Measurements from ENCODE around the gene ARHGEF28. TPM values are rescaled to one million over a fixed set of nuclear protein-coding genes. Genes with fewer than 3 reads are reported as not detected.

ARHGEF28 gene
- total RNA-seq, 4 donors from 2014 or later = 13.3 to 19.0 (median 16.9) TPM

DNA sequence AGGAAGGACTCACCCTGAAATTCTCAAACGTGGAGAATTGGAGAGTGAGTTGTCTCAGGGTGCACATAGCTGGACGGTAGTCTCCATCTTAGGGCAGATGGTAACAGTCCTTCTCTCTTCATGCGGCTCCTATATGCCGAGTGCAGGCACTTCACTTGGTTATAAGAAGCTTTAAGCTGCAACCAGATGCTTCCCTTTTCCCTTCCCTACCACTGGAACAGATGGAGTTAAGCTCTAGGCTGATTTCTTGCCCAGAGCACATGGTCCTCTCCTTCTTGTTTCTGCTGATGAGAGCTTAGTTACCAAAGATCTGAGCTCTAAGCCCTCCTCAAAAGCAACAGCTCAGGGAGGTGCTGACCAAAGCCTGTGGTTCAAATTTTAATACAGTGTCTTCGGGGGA, 355.7 kb downstream of the ARHGEF28 start:
- no peak for DNase-seq
- H3K4me1 ChIP-seq = no peaks in the 10 kb centered on the region
- H3K36me3 ChIP-seq = no peaks in the 10 kb centered on the region
- H3K9me3 ChIP-seq = no peaks in the 10 kb centered on the region
- TF ChIP-seq, protein P1, sequence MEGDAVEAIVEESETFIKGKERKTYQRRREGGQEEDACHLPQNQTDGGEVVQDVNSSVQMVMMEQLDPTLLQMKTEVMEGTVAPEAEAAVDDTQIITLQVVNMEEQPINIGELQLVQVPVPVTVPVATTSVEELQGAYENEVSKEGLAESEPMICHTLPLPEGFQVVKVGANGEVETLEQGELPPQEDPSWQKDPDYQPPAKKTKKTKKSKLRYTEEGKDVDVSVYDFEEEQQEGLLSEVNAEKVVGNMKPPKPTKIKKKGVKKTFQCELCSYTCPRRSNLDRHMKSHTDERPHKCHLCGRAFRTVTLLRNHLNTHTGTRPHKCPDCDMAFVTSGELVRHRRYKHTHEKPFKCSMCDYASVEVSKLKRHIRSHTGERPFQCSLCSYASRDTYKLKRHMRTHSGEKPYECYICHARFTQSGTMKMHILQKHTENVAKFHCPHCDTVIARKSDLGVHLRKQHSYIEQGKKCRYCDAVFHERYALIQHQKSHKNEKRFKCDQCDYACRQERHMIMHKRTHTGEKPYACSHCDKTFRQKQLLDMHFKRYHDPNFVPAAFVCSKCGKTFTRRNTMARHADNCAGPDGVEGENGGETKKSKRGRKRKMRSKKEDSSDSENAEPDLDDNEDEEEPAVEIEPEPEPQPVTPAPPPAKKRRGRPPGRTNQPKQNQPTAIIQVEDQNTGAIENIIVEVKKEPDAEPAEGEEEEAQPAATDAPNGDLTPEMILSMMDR (IDR thresholded peaks at IDR 0.05) = no peak
- no peak for TF ChIP-seq POLR2A (IDR thresholded peaks at IDR 0.05)
- H3K27me3 ChIP-seq = no peaks in the 10 kb centered on the region
- no peak overlapping the region for H3K4me3 ChIP-seq
- no peak overlapping the region for H3K27ac ChIP-seq

GRCh38 chr5:73983644-73984043, 357.6 kb downstream of the ARHGEF28 start:
- H3K4me3 ChIP-seq = no peak overlapping the region
- no peak for TF ChIP-seq POLR2A (IDR thresholded peaks at IDR 0.05)
- TF ChIP-seq, protein P1 (IDR thresholded peaks at IDR 0.05) = no peak
- no peaks in the 10 kb centered on the region for H3K4me1 ChIP-seq
- DNase-seq = no peak
- no peak overlapping the region for H3K27ac ChIP-seq
- H3K27me3 ChIP-seq = no peaks in the 10 kb centered on the region
- H3K36me3 ChIP-seq = no peaks in the 10 kb centered on the region
- no peaks in the 10 kb centered on the region for H3K9me3 ChIP-seq

DNA sequence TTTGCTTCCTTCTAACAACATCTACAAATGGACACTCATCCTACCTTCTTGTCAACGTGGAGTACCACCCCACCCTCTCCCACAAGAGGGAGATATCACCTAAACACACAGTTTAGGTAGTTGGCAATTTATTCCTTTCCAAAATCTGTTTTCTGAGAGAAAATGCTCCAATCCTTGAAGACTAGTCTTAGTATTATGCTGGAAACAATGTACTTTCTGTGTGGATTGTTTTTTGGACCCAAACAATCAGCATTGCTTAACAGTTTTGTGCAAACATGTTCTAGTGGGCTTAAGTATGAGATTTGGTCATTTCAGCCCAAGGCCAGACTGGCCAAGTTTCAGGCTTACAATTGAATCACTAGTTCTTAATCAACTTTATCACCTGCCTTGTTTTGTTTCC, 359.1 kb downstream of the ARHGEF28 start:
- Histone ChIP-seq H3K27me3 (no peaks in the 10 kb centered on the region), H3K9me3 (no peaks in the 10 kb centered on the region), H3K27ac (no peak overlapping the region), H3K4me1 (no peaks in the 10 kb centered on the region), H3K36me3 (no peaks in the 10 kb centered on the region), H3K4me3 (no peak overlapping the region)
- no peak for TF ChIP-seq POLR2A (IDR thresholded peaks at IDR 0.05)
- TF ChIP-seq, protein P1 (IDR thresholded peaks at IDR 0.05) = peak in 2 of 6 experiments; percentile 21 to 42
- no peak for DNase-seq

DNA sequence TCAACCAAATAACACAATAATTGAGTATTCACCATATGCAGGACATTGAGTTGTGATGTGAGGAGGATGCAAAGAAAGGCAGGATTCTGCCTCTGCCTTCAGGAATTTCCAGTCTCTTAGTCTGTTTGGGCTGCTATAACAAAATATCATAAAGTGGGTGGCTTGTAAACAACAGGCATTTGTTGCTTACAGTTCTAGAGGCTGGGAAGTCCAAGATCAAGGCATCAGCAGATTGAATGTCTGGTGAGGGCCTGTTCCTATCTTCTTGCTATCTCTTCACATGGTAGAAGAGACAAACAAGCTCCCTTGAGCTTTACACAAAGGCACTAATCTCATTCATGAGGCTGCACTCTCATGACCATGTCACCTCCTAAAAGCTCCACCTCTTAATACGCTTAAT, 360.7 kb downstream of the ARHGEF28 start:
- no peak overlapping the region for H3K27ac ChIP-seq
- no peaks in the 10 kb centered on the region for H3K36me3 ChIP-seq
- H3K9me3 ChIP-seq = no peaks in the 10 kb centered on the region
- no peak for DNase-seq
- H3K4me3 ChIP-seq = no peak overlapping the region
- H3K27me3 ChIP-seq = no peaks in the 10 kb centered on the region
- H3K4me1 ChIP-seq = no peaks in the 10 kb centered on the region
- no peak for TF ChIP-seq POLR2A (IDR thresholded peaks at IDR 0.05)
- TF ChIP-seq, protein P1 (IDR thresholded peaks at IDR 0.05) = no peak

DNA sequence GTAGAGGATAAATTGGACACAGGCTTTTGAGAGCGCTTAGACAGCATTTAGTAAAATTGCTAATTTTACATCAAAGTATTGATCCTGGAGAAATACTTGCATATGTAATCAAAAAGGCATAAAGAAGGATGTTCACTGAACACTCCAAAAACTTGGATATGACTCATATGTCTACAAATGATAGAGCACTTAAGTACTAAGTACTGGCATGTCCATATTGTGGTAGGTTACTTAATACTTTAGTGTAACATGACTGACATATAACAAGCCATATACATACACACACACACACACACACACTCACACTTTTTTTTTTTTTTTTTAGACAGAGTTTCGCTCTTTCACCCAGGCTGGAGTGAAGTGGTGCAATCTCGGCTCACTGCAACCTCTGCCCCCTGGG, 361.9 kb downstream of the ARHGEF28 start:
- no peaks in the 10 kb centered on the region for H3K9me3 ChIP-seq
- TF ChIP-seq, protein P1 (IDR thresholded peaks at IDR 0.05) = no peak
- TF ChIP-seq POLR2A (IDR thresholded peaks at IDR 0.05) = no peak
- DNase-seq = no peak

DNA sequence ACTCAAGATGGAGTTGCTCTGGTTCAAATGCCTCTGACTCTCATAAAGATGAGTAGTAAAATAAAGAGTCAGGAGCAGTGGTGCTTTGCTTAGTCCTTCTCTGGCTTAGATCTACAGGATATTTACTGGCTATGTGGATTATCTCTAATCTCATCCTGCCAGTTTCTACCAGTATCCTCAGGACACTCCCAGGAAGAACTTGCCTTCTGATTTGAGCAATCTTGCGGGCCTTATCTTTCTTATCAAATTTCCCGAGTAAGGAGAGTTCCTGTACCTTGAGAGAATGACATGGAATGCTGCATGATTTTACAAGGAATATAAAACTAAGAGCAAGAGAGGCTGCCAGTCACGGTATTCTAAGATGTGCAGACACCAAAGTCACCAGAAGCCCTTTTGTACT, 364.0 kb downstream of the ARHGEF28 start:
- Histone ChIP-seq H3K36me3 (no peaks in the 10 kb centered on the region), H3K4me3 (no peak overlapping the region), H3K27ac (no peak overlapping the region), H3K4me1 (no peaks in the 10 kb centered on the region), H3K9me3 (no peaks in the 10 kb centered on the region), H3K27me3 (no peaks in the 10 kb centered on the region)
- TF ChIP-seq, protein P1 (IDR thresholded peaks at IDR 0.05) = no peak
- TF ChIP-seq POLR2A (IDR thresholded peaks at IDR 0.05) = no peak
- DNase-seq = no peak

More for the DNA sequence above, 361.9 kb downstream of the ARHGEF28 start:
- H3K4me3 ChIP-seq = no peak overlapping the region
- H3K4me1 ChIP-seq = no peaks in the 10 kb centered on the region
- no peaks in the 10 kb centered on the region for H3K27me3 ChIP-seq
- no peak overlapping the region for H3K27ac ChIP-seq
- no peaks in the 10 kb centered on the region for H3K36me3 ChIP-seq
